Tibial nerve (tissue), 4 donors: ENCODE data around the gene GBX1. TPM values are rescaled to one million over a fixed set of nuclear protein-coding genes. Genes with fewer than 3 reads are reported as not detected.

Experiments used
- DNase-seq, 2 donors: peaks; one replicate each; pipeline ENCODE4 v3.0.0-alpha.2; 2019; ENCODE audit warnings: low spot score in 2 of 2
- H3K27ac ChIP-seq, 4 donors: fragments of 200-600 bp; sonication (generic) in 3 of 4; one replicate each; pipeline ENCODE4 v1.5.1; 2017 to 2019; ENCODE audit warnings: mild to moderate bottlenecking in 1 of 4
- H3K27me3 ChIP-seq, 2 donors: fragments of 200-600 bp; sonication (generic) in 1 of 2; one replicate each; pipeline versions ENCODE4 v1.5.1 to v1.6.0; 2017 to 2019
- H3K36me3 ChIP-seq, 3 donors: fragments of 200-600 bp; sonication (generic); one replicate each; pipeline ENCODE4 v1.5.1; 2018 to 2019
- H3K4me1 ChIP-seq, 4 donors: fragments of 200-600 bp; sonication (generic) in 3 of 4; one replicate each; pipeline ENCODE4 v1.5.1; 2017 to 2019
- H3K4me3 ChIP-seq, 4 donors: fragments of 200-600 bp; sonication (generic) in 3 of 4; one replicate each; pipeline ENCODE4 v1.5.1; 2017 to 2019; ENCODE audit warnings: mild to moderate bottlenecking in 1 of 4, moderate library complexity in 1 of 4
- H3K9me3 ChIP-seq, 4 donors: fragments of 200-600 bp; sonication (generic) in 3 of 4; one replicate each; pipeline ENCODE4 v1.5.1; 2017 to 2019
- EP300 ChIP-seq, 2 donors: sonication (generic); formaldehyde crosslinking; IDR thresholded peaks; one replicate each; pipeline ENCODE4 v1.6.1; 2017; ENCODE audit warnings: antibody characterized with exemption in 2 of 2, mild to moderate bottlenecking in 1 of 2
- POLR2A ChIP-seq, 2 donors: fragments of 450-650 bp; IDR thresholded peaks; one replicate each; pipeline ENCODE4 v1.6.1; 2017; ENCODE audit warnings: antibody characterized with exemption in 2 of 2, mild to moderate bottlenecking in 2 of 2, moderate library complexity in 2 of 2
- WGBS, 2 donors: methylation state at CpG; one replicate each; pipeline ENCODE4 v1.1.5; 2018; 5-methylcytosine and 5-hydroxymethylcytosine counted together
- total RNA-seq, 4 donors: library from RNA; depleted of rRNA; stranded (reverse); fragments of >200 nt; gene quantifications; one replicate each; pipeline ENCODE4 v1.1.0, GENCODE V29; 2016
- TF ChIP-seq, protein P1 (sequence below), 5 experiments: fragments of 200-600 bp in 3 of 5; fragments of 450-650 bp in 2 of 5; sonication (generic) in 3 of 5; IDR thresholded peaks; one replicate each; pipeline ENCODE4 v1.5.1; 2016 to 2019; ENCODE audit warnings: antibody characterized with exemption in 5 of 5, mild to moderate bottlenecking in 3 of 5, moderate library complexity in 2 of 5

GBX1 gene
- total RNA-seq, 4 donors from 2014 or later: not detected

DNA sequence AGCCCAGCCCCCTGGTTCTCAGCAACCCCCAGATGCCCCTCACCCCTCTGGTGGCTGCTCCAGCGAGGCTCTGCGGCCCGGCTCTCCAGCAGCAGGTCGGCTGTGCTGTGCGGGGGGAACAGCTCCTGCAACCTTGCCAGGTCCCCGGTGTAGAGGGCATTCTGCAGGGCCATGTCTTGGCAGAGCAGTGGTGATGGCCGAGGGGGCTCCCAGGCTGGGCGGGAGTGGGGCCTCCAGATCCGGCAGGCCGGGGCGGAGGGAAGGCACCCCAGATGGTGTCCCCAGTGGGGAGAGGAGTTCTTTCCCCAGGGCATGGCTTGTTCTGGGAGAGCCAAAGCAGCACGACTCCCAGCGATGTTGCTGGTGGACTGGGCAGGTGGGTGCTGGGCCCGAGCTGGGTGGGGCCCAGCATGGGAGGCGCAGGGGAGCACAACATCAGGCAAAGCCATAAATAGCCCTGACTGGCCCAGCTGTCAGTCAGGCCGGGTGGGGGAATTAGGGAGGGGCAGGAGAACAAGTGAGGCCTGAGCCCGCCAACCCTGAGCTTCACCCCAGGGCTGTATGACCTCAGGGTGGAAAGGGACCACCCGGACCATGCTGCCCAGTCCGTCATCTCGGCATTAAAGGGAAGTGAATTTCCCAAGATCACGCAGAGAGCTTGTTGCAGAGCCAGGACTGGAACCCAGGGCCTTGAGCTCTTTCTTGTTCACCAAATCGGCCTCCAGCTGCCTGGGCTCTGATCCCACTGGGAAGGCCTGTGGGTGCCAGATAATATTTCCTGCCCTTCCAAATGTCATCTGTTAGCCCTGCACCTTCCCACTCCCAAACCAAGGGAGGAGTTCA lies 20.1 kb upstream of the GBX1 start:
- Histone ChIP-seq H3K27me3 (peaks cover 0 to 11% of the 10 kb centered on the region in 2 donors), H3K4me3 (no peak overlapping the region), H3K36me3 (no peaks in the 10 kb centered on the region), H3K4me1 (no peaks in the 10 kb centered on the region), H3K27ac (no peak overlapping the region), H3K9me3 (no peaks in the 10 kb centered on the region)
- TF ChIP-seq POLR2A (IDR thresholded peaks at IDR 0.05) (no peak), EP300 (IDR thresholded peaks at IDR 0.05) (no peak)
- TF ChIP-seq, protein P1, sequence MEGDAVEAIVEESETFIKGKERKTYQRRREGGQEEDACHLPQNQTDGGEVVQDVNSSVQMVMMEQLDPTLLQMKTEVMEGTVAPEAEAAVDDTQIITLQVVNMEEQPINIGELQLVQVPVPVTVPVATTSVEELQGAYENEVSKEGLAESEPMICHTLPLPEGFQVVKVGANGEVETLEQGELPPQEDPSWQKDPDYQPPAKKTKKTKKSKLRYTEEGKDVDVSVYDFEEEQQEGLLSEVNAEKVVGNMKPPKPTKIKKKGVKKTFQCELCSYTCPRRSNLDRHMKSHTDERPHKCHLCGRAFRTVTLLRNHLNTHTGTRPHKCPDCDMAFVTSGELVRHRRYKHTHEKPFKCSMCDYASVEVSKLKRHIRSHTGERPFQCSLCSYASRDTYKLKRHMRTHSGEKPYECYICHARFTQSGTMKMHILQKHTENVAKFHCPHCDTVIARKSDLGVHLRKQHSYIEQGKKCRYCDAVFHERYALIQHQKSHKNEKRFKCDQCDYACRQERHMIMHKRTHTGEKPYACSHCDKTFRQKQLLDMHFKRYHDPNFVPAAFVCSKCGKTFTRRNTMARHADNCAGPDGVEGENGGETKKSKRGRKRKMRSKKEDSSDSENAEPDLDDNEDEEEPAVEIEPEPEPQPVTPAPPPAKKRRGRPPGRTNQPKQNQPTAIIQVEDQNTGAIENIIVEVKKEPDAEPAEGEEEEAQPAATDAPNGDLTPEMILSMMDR (IDR thresholded peaks at IDR 0.05): no peak
- 79 to 80% methylated on average over 8 to 18 of the region's 22 CpGs for whole genome bisulfite sequencing, 2 donors
- no peak for DNase-seq

DNA sequence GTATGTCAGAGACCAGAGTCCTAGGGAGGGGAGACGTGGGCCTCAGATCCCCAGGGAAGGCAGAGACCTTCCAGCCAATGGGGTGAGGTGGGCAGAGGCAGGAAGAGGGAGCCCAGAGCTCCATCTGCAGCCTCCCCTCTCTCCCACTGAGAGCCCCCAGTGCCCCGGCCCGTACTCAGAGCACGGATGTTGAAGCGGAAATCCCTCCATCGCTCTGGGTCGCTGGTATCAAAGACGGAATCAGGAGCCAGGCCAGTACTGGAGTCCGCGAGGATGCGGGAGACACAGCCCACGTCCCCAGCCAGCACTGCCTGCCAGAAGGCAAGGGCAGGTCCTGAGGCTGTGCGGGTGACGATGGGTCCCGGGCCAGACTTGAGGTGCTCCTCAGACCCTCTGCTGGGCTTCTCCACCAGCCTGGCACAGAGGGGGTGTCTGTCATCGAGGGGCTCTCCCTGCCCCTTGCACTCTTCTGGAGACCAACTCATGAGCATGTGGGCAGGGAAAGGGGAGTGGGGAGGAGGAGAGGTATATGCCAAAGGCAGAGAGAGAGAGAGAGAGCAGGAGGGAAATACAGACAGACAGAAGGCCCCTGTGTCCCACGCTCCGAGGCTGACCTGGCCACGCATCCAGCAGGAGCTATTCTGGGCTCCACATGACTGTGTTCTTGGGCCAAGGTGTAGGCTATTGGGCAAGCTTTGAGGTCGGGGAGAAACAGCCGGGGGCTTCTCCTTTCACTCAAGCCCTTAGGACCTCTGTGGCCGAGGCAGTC lies 19.3 kb upstream of the GBX1 start, which contains the start of gene ASB10:
ASB10 (minus strand) TSS at position 611 of the 769 bp plus-strand sequence; CDS start at position 491, 120 bp downstream.
- 55 to 70% methylated on average over 15 to 22 of the region's 22 CpGs for WGBS, 2 donors
- H3K36me3 ChIP-seq: no peaks in the 10 kb centered on the region
- H3K27me3 ChIP-seq: peaks cover 0 to 11% of the 10 kb centered on the region in 2 donors
- no peak within 1 kb of the TSS for H3K4me3 ChIP-seq
- no peaks in the 10 kb centered on the region for H3K4me1 ChIP-seq
- no peak for DNase-seq
- no peaks in the 10 kb centered on the region for H3K9me3 ChIP-seq
- H3K27ac ChIP-seq: no peak within 1 kb of the TSS
- TF ChIP-seq EP300 (IDR thresholded peaks at IDR 0.05): no peak
- TF ChIP-seq, protein P1 (IDR thresholded peaks at IDR 0.05): no peak
- no peak for TF ChIP-seq POLR2A (IDR thresholded peaks at IDR 0.05)

DNA sequence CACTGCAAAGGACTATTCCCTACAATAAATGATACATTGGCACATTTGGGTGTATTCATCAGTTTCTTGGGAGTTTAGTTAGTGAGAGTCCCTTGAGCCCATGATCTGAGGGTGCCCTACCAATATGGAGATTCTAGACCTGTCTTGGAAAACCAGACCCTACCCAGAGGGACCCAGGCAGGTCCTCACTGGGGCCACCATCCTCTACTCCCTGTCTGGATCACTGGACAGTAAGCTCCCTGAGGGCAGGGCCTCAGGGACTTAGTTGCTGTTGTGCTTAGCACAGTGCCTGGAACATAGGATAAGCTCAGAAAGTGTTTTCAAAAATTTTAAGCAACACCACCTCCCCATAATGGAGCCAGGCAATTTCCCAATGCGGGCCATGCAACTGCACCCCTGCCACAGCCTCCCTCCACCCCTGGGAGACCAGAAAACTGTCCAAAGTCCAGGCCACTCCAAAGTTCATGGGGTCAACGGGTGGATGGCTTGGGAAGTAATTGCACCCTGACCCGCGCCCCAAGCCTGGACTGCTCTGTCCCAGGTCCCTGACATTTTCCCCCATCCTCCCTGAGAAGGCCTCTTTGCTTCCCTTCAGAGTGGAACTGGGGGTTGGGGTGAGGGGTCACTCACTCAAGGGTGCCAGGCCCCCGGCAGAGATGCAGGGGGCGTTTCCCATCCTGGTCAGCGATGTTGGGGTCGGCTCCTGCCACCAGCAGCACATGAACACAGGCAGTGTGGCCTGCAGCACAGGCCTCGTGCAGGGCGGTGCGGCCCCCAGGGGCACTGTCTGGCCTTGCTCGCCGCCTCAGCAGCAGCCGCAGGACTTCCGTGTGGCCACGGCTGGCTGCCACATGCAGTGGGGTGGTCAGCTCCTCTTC lies 18.5 kb upstream of the GBX1 start:
- Histone ChIP-seq H3K27ac (no peak overlapping the region), H3K4me3 (no peak overlapping the region), H3K9me3 (no peaks in the 10 kb centered on the region), H3K27me3 (peaks cover 0 to 16% of the 10 kb centered on the region in 2 donors), H3K36me3 (no peaks in the 10 kb centered on the region), H3K4me1 (no peaks in the 10 kb centered on the region)
- no peak for DNase-seq
- 72 to 84% methylated on average over 5 to 10 of the region's 16 CpGs for WGBS, 2 donors
- TF ChIP-seq POLR2A (IDR thresholded peaks at IDR 0.05) (no peak), EP300 (IDR thresholded peaks at IDR 0.05) (no peak)
- TF ChIP-seq, protein P1 (IDR thresholded peaks at IDR 0.05): no peak

DNA sequence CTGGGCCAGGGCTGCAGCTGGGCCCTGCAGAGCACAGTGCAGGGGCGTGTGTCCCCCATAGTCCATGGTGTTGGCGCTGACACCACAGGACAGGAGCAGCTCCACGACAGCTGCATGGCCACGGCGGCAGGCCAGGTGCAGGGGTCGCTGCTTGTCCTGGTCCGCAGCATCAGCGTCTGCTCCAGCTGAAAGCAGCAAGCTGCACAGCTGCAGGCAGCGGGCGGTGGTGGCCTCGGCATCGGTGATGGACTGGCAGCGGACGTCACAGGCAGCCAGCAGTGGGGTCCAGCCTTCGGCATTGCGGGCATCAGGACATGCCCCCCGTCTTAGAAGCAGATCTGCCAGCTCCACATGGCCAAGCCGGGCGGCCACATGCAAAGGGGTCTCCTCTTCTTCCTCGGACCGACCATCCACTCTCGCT lies 13.5 kb upstream of the GBX1 start:
- peaks cover 0 to 28% of the 10 kb centered on the region in 2 donors for H3K27me3 ChIP-seq
- TF ChIP-seq POLR2A (IDR thresholded peaks at IDR 0.05) (no peak), EP300 (IDR thresholded peaks at IDR 0.05) (no peak)
- TF ChIP-seq, protein P1 (IDR thresholded peaks at IDR 0.05): no peak
- WGBS, 2 donors: 91 to 93% methylated on average over 13 to 14 of the region's 22 CpGs
- DNase-seq: no peak
- no peaks in the 10 kb centered on the region for H3K36me3 ChIP-seq
- H3K4me1 ChIP-seq: no peaks in the 10 kb centered on the region
- no peaks in the 10 kb centered on the region for H3K9me3 ChIP-seq
- no peak overlapping the region for H3K27ac ChIP-seq
- H3K4me3 ChIP-seq: no peak overlapping the region
